Keratinocyte (primary cell): ENCODE data around the gene NCKIPSD. TPM values are rescaled to one million over a fixed set of nuclear protein-coding genes. Genes with fewer than 3 reads are reported as not detected.
"Not testable (repeated sequence)": the region's sequence is repeated elsewhere in the genome, so short reads cannot be mapped to it uniquely, and the experiment has no call there.

Experiments
- DNase-seq: peaks from one replicate; pipeline ENCODE4 v3.0.0-alpha.2; 2011; ENCODE audit warnings: low read depth, missing footprints, low spot score
- FAIRE-seq: peaks from 2 replicates; lab custom pipeline; 2011; peaks lifted over from hg19 to GRCh38; lab: Jason Lieb, UNC
- H2AFZ ChIP-seq: 2 replicates; pipeline ENCODE4 v1.6.0; 2012; ENCODE audit warnings: low read length, control low read depth, inconsistent platforms; ENCODE audit not compliant: control insufficient read depth
- H3K27ac ChIP-seq: 2 replicates; pipeline ENCODE4 v1.5.1; 2011; ENCODE audit warnings: low read length; ENCODE audit not compliant: control insufficient read depth, insufficient read depth
- H3K27me3 ChIP-seq: 3 replicates; pipeline ENCODE4 v1.6.0; 2011; ENCODE audit warnings: low read length; ENCODE audit not compliant: control insufficient read depth, insufficient read depth; ENCODE audit errors: extremely low read depth
- H3K36me3 ChIP-seq, 2 experiments: 2 replicates in 1 of 2; 3 replicates in 1 of 2; pipeline ENCODE4 v1.5.1; 2011; ENCODE audit warnings: low read length in 2 of 2, mild to moderate bottlenecking in 1 of 2; ENCODE audit not compliant: control insufficient read depth in 2 of 2, insufficient read depth in 2 of 2; ENCODE audit errors: extremely low read depth in 1 of 2
- H3K4me1 ChIP-seq: 3 replicates; pipeline ENCODE4 v1.5.1; 2011; ENCODE audit warnings: low read length; ENCODE audit not compliant: control insufficient read depth, insufficient read depth; ENCODE audit errors: extremely low read depth
- H3K4me2 ChIP-seq: 3 replicates; pipeline ENCODE4 v1.6.0; 2011; ENCODE audit warnings: low read depth, low read length; ENCODE audit not compliant: control insufficient read depth, insufficient read depth; ENCODE audit errors: extremely low read depth
- H3K4me3 ChIP-seq, 3 experiments: fragments of 200-600 bp in 1 of 3; sonication (generic) in 1 of 3; 2 replicates in 2 of 3; 3 replicates in 1 of 3; pipeline ENCODE4 v1.5.1; 2011 to 2016; ENCODE audit warnings: low read length in 3 of 3, mild to moderate bottlenecking in 3 of 3, control low read depth in 2 of 3, inconsistent platforms in 1 of 3, low read depth in 1 of 3, mixed read lengths in 1 of 3, mixed run types in 1 of 3, moderate library complexity in 1 of 3; ENCODE audit not compliant: control insufficient read depth in 2 of 3, insufficient read depth in 2 of 3; ENCODE audit errors: extremely low read depth in 1 of 3
- H3K79me2 ChIP-seq: 2 replicates; pipeline ENCODE4 v1.6.0; 2012; ENCODE audit warnings: low read length; ENCODE audit not compliant: control insufficient read depth, insufficient read depth
- H3K9ac ChIP-seq: 3 replicates; pipeline ENCODE4 v1.6.0; 2011; ENCODE audit warnings: low read length; ENCODE audit not compliant: control insufficient read depth, insufficient read depth; ENCODE audit errors: extremely low read depth
- H3K9me1 ChIP-seq: 3 replicates; pipeline ENCODE4 v1.6.0; 2011; ENCODE audit warnings: low read length; ENCODE audit not compliant: control insufficient read depth, insufficient read depth; ENCODE audit errors: extremely low read depth
- H3K9me3 ChIP-seq: 2 replicates; pipeline ENCODE4 v1.5.1; 2012; ENCODE audit warnings: low read depth, low read length; ENCODE audit not compliant: control insufficient read depth
- H4K20me1 ChIP-seq: 3 replicates; pipeline ENCODE4 v1.6.0; 2011; ENCODE audit warnings: low read length; ENCODE audit not compliant: control insufficient read depth, insufficient read depth; ENCODE audit errors: extremely low read depth
- EZH2 ChIP-seq: IDR thresholded peaks from one replicate; pipeline ENCODE4 v1.6.1; 2012; ENCODE audit warnings: inconsistent platforms, mild to moderate bottlenecking, low read length, moderate library complexity
- dilution Hi-C: fragments of 300-500 bp; cut with MboI; formaldehyde crosslinking; loops from one replicate; pipeline ENCODE4 v1.7.0; 2020; ENCODE audit warnings: low sequenced_read_pairs; ENCODE audit not compliant: extremely low pct_ligation_motif_present
- polyA plus RNA-seq, 5 experiments: library from polyadenylated mRNA; depleted of rRNA in 3 of 5; stranded (reverse) in 3 of 5; stranded (forward) in 1 of 5; unstranded in 1 of 5; fragments of >200 nt; gene quantifications; 1 replicate in 1 of 5; 2 replicates in 3 of 5; 3 replicates in 1 of 5; pipeline versions ENCODE4 v1.2.1 to v1.2.3, GENCODE V29; 2011 to 2012; ENCODE audit warnings: missing spikeins in 2 of 5, low read depth in 1 of 5, low replicate concordance in 1 of 5
- TF ChIP-seq, protein P1 (sequence below), 3 experiments: IDR thresholded peaks in 1 of 3; conservative IDR thresholded peaks in 1 of 3; optimal IDR thresholded peaks in 1 of 3; 2 replicates in 2 of 3; 3 replicates in 1 of 3; pipeline versions ENCODE3 to v1.5.1; 2011; ENCODE audit warnings: low read length in 3 of 3, mild to moderate bottlenecking in 3 of 3, moderate library complexity in 2 of 3, control low read depth in 1 of 3, inconsistent platforms in 1 of 3; ENCODE audit not compliant: insufficient read depth in 2 of 3; ENCODE audit errors: extremely low read depth in 1 of 3

The NCKIPSD gene
- polyA plus RNA-seq, 1 donor (not counting 4 experiments of a cell fraction or from before 2014, with no cell fraction given): 9.8 TPM

DNA sequence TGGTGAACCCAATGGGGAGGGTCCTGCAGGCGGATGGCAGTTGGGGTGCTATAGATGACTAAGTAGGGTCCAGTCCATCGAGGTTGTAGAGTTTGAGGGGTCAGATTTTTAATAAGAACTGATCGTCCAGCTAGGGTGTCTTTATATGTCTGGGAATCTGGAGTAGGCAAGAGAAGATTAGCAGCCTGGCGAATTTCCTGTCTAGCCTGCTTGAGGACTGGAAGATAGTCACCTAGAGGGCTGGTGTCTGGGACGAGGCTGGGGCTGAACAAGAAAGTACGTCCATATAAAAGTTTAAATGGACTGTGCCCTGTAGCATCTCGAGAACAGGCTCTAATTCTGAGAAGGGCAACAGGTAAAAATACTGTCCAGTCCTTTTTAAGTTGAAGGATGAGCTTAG lies 38.0 kb upstream of the NCKIPSD start:
- no peak for DNase-seq
- Histone ChIP-seq H3K27me3 (no peaks in the 10 kb centered on the region), H2AFZ (no peak overlapping the region)

DNA sequence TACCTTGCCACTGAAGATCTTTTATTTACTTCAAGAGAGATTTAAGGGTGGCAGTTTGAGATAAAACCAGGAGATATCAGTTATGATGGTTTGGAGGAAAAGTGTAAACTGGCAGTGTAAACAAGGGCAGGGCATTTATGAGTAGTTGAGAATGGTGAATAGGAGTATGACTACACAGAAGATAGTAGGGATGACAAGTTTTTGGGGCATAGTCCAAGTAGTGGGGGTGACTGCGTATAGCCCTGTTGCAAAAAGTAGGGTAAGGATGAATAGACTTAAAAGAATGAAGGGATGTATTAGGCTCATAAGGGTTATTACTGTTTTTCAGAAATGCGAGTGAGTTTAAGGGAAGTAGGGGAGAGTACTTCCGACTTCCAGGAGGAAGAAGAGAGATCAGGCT lies 37.6 kb upstream of the NCKIPSD start:
- H4K20me1 ChIP-seq, H3K4me1 ChIP-seq, H3K9me1 ChIP-seq, H3K27me3 ChIP-seq, dilution Hi-C loops, FAIRE-seq, DNase-seq, H3K79me2 ChIP-seq, H3K9ac ChIP-seq, H3K9me3 ChIP-seq, H2AFZ ChIP-seq, H3K4me2 ChIP-seq, H3K4me3 ChIP-seq, H3K36me3 ChIP-seq, H3K27ac ChIP-seq: not testable (repeated sequence)

More for the DNA sequence above, 38.0 kb upstream of the NCKIPSD start:
- no peaks in the 10 kb centered on the region for H3K4me1 ChIP-seq
- H3K4me3 ChIP-seq: no peak overlapping the region
- dilution Hi-C loops: no loop called here
- no peak overlapping the region for H3K4me2 ChIP-seq
- H3K9ac ChIP-seq: no peak overlapping the region
- FAIRE-seq: no peak
- no peaks in the 10 kb centered on the region for H3K79me2 ChIP-seq
- H3K9me3 ChIP-seq: no peaks in the 10 kb centered on the region
- H3K27ac ChIP-seq: no peak overlapping the region
- no peaks in the 10 kb centered on the region for H3K9me1 ChIP-seq
- H3K36me3 ChIP-seq: no peaks in the 10 kb centered on the region
- TF ChIP-seq, protein P1, sequence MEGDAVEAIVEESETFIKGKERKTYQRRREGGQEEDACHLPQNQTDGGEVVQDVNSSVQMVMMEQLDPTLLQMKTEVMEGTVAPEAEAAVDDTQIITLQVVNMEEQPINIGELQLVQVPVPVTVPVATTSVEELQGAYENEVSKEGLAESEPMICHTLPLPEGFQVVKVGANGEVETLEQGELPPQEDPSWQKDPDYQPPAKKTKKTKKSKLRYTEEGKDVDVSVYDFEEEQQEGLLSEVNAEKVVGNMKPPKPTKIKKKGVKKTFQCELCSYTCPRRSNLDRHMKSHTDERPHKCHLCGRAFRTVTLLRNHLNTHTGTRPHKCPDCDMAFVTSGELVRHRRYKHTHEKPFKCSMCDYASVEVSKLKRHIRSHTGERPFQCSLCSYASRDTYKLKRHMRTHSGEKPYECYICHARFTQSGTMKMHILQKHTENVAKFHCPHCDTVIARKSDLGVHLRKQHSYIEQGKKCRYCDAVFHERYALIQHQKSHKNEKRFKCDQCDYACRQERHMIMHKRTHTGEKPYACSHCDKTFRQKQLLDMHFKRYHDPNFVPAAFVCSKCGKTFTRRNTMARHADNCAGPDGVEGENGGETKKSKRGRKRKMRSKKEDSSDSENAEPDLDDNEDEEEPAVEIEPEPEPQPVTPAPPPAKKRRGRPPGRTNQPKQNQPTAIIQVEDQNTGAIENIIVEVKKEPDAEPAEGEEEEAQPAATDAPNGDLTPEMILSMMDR (optimal IDR thresholded peaks at IDR 0.05 in 1 of 3, IDR thresholded peaks at IDR 0.05 in 1 of 3, conservative IDR thresholded peaks at IDR 0.05 in 1 of 3; ENCODE audit: extremely low read depth in 1 of 3, insufficient read depth in 2 of 3, low read length in 3 of 3): no peak
- no peak for TF ChIP-seq EZH2
- H4K20me1 ChIP-seq: no peaks in the 10 kb centered on the region
